SU-DHL-6 (cell line): ENCODE results near the gene CMKLR1.

Experiments
- CTCF ChIP-seq: fragments of 200-600 bp; sonication (generic); IDR thresholded peaks from one replicate; pipeline ENCODE4 v1.5.1; 2017; ENCODE audit warnings: antibody characterized with exemption, mild to moderate bottlenecking, low read length, moderate library complexity; ENCODE audit not compliant: insufficient read depth, poor library complexity, severe bottlenecking
- EZH2phosphoT487 ChIP-seq: fragments of 200-600 bp; sonication (generic), shearing (Covaris generic); conservative IDR thresholded peaks from 2 replicates; pipeline ENCODE4 v1.6.1; 2018; ENCODE audit warnings: mild to moderate bottlenecking, antibody characterized with exemption, low read length, moderate library complexity, mixed read lengths

- TF ChIP-seq CTCF = no peak
- no peak for TF ChIP-seq EZH2phosphoT487
Measured at GRCh38 chr12:108320507-108321293, 18.4 kb downstream of the CMKLR1 start.
